Measurements from ENCODE around the gene CATSPER3.

DNA sequence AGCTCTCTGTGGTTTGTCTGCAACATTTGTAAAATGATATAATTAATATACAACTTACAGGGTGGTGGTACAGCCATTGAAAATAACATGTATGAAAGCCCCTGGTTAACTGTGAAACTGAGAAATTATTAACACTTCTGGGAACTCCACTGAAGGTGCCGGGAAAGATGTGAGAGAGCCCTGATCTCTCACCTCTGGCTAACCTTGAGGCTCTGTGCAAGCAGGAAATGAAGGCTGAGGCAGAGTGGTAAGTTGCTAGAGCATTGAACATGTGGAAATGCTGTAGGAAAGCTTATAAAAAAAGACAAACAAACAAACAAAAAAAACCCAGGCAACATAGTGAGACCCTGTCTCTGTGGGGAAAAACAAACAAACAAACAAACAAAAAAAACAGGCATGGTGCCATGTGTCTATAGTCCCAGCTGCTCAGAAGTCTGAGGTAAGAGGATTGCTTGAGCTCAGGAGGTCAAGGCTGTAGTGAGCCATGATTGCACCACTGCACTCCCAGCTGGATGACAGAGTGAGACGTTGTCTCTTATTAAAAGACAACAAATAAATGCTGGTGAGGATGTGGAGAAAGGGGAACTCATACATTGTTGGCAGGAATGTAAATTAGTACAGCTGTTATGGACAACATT lies 7.5 kb downstream of the CATSPER3 start:
- no peak for TF ChIP-seq CHD1 (IDR thresholded peaks at IDR 0.05; ENCODE audit: low read depth, low read length)
- TF ChIP-seq HDAC2 (IDR thresholded peaks at IDR 0.05; ENCODE audit: borderline replicate concordance in 1 of 2, low read depth in 2 of 2, low read length in 2 of 2), result no peak
- TF ChIP-seq ZNF274 (IDR thresholded peaks at IDR 0.05; ENCODE audit: borderline replicate concordance, extremely low read depth, low read length), result no peak
- TF ChIP-seq, protein P1, sequence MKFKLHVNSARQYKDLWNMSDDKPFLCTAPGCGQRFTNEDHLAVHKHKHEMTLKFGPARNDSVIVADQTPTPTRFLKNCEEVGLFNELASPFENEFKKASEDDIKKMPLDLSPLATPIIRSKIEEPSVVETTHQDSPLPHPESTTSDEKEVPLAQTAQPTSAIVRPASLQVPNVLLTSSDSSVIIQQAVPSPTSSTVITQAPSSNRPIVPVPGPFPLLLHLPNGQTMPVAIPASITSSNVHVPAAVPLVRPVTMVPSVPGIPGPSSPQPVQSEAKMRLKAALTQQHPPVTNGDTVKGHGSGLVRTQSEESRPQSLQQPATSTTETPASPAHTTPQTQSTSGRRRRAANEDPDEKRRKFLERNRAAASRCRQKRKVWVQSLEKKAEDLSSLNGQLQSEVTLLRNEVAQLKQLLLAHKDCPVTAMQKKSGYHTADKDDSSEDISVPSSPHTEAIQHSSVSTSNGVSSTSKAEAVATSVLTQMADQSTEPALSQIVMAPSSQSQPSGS (IDR thresholded peaks at IDR 0.05; ENCODE audit: low read length), result no peak
- no peak for TF ChIP-seq NANOG (IDR thresholded peaks at IDR 0.05; ENCODE audit: insufficient read depth, low read depth, low read length, poor library complexity, severe bottlenecking)
- no peak for TF ChIP-seq TBP (IDR thresholded peaks at IDR 0.05; ENCODE audit: low read depth, low read length)
- TF ChIP-seq, protein P2, sequence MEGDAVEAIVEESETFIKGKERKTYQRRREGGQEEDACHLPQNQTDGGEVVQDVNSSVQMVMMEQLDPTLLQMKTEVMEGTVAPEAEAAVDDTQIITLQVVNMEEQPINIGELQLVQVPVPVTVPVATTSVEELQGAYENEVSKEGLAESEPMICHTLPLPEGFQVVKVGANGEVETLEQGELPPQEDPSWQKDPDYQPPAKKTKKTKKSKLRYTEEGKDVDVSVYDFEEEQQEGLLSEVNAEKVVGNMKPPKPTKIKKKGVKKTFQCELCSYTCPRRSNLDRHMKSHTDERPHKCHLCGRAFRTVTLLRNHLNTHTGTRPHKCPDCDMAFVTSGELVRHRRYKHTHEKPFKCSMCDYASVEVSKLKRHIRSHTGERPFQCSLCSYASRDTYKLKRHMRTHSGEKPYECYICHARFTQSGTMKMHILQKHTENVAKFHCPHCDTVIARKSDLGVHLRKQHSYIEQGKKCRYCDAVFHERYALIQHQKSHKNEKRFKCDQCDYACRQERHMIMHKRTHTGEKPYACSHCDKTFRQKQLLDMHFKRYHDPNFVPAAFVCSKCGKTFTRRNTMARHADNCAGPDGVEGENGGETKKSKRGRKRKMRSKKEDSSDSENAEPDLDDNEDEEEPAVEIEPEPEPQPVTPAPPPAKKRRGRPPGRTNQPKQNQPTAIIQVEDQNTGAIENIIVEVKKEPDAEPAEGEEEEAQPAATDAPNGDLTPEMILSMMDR (IDR thresholded peaks at IDR 0.05; ENCODE audit: control extremely low read depth in 1 of 3, insufficient read depth in 1 of 3, low read depth in 1 of 3, low read length in 3 of 3), result no peak
- no peak for TF ChIP-seq YY1 (IDR thresholded peaks at IDR 0.05; ENCODE audit: low read depth, low read length)
